Osteoblast (primary cell): ENCODE data around the gene ARHGAP31. TPM values are rescaled to one million over a fixed set of nuclear protein-coding genes. Genes with fewer than 3 reads are reported as not detected.

Experiments
- DNase-seq: peaks from one replicate; pipeline ENCODE4 v3.0.0; 2011; ENCODE audit warnings: low spot score, mixed read lengths; ENCODE audit not compliant: insufficient read length; ENCODE audit errors: missing footprints
- H2AFZ ChIP-seq: 2 replicates; pipeline ENCODE4 v1.6.0; 2011; ENCODE audit warnings: mild to moderate bottlenecking, low read length
- H3K27ac ChIP-seq: 2 replicates; pipeline ENCODE4 v1.5.1; 2011; ENCODE audit warnings: mild to moderate bottlenecking, low read depth, low read length, moderate library complexity
- H3K27me3 ChIP-seq: 2 replicates; pipeline ENCODE4 v1.6.0; 2012; ENCODE audit warnings: mild to moderate bottlenecking, control low read depth, inconsistent platforms, low read length, moderate library complexity; ENCODE audit not compliant: insufficient read depth
- H3K36me3 ChIP-seq: 2 replicates; pipeline ENCODE4 v1.5.1; 2011; ENCODE audit warnings: mild to moderate bottlenecking, low read length, control low read depth, moderate library complexity; ENCODE audit not compliant: insufficient read depth
- H3K4me1 ChIP-seq: 2 replicates; pipeline ENCODE4 v1.5.1; 2011; ENCODE audit warnings: mild to moderate bottlenecking, low read length, control low read depth, moderate library complexity; ENCODE audit not compliant: insufficient read depth
- H3K4me2 ChIP-seq: 2 replicates; pipeline ENCODE4 v1.6.0; 2011; ENCODE audit warnings: mild to moderate bottlenecking, low read length; ENCODE audit not compliant: insufficient read depth
- H3K4me3 ChIP-seq: fragments of 200-600 bp; sonication (generic); 3 replicates; pipeline ENCODE4 v1.5.1; 2012; ENCODE audit warnings: mild to moderate bottlenecking, low read length, inconsistent platforms; ENCODE audit not compliant: insufficient read depth
- H3K79me2 ChIP-seq: 2 replicates; pipeline ENCODE4 v1.6.0; 2012; ENCODE audit warnings: mild to moderate bottlenecking, low read length, control low read depth, inconsistent platforms; ENCODE audit not compliant: insufficient read depth
- H3K9me3 ChIP-seq: 2 replicates; pipeline ENCODE4 v1.5.1; 2011; ENCODE audit warnings: low read depth, low read length, control low read depth
- H4K20me1 ChIP-seq: 2 replicates; pipeline ENCODE4 v1.6.0; 2012; ENCODE audit warnings: mild to moderate bottlenecking, low read length, control low read depth; ENCODE audit not compliant: insufficient read depth
- CTCF ChIP-seq: IDR thresholded peaks from 2 replicates; pipeline ENCODE4 v1.5.1; 2011; ENCODE audit warnings: mild to moderate bottlenecking, low read depth, low read length, moderate library complexity; ENCODE audit errors: extremely low read depth
- total RNA-seq: library from RNA; depleted of rRNA; stranded (reverse); fragments of >200 nt; gene quantifications from 2 replicates; pipeline ENCODE4 v1.2.3, GENCODE V29; 2012

Gene ARHGAP31
- total RNA-seq, 1 donor: 56.5 TPM

- H3K79me2 ChIP-seq: peaks cover 47% of the 10 kb centered on the region
- TF ChIP-seq CTCF: no peak
- H3K9me3 ChIP-seq: no peaks in the 10 kb centered on the region
- H4K20me1 ChIP-seq: peaks cover 6% of the 10 kb centered on the region
- no peak overlapping the region for H3K4me2 ChIP-seq
- no peaks in the 10 kb centered on the region for H3K4me1 ChIP-seq
- no peak for DNase-seq
- no peak overlapping the region for H3K27ac ChIP-seq
- H3K4me3 ChIP-seq: no peak overlapping the region
- H2AFZ ChIP-seq: no peak overlapping the region
- peaks cover 4% of the 10 kb centered on the region for H3K36me3 ChIP-seq
- H3K27me3 ChIP-seq: no peaks in the 10 kb centered on the region
Observed at GRCh38 chr3:119340014-119340413, 45.8 kb downstream of the ARHGAP31 start.

GRCh38 chr3:119340446-119340845, 46.3 kb downstream of the ARHGAP31 start:
- Histone ChIP-seq H3K36me3 (peaks cover 4% of the 10 kb centered on the region), H2AFZ (no peak overlapping the region), H3K27me3 (no peaks in the 10 kb centered on the region), H3K79me2 (peaks cover 46% of the 10 kb centered on the region), H3K4me3 (no peak overlapping the region), H3K9me3 (no peaks in the 10 kb centered on the region), H3K27ac (no peak overlapping the region), H3K4me1 (no peaks in the 10 kb centered on the region), H4K20me1 (peaks cover 9% of the 10 kb centered on the region), H3K4me2 (no peak overlapping the region)
- DNase-seq: no peak
- no peak for TF ChIP-seq CTCF

GRCh38 chr3:119342176-119342575, 48.0 kb downstream of the ARHGAP31 start:
- Histone ChIP-seq H3K79me2 (peaks cover 50% of the 10 kb centered on the region), H3K27ac (no peak overlapping the region), H3K27me3 (no peaks in the 10 kb centered on the region), H4K20me1 (peaks cover 19% of the 10 kb centered on the region), H3K36me3 (peaks cover 7% of the 10 kb centered on the region), H3K9me3 (no peaks in the 10 kb centered on the region), H3K4me3 (no peak overlapping the region), H3K4me2 (no peak overlapping the region), H3K4me1 (no peaks in the 10 kb centered on the region), H2AFZ (no peak overlapping the region)
- no peak for TF ChIP-seq CTCF
- no peak for DNase-seq

DNA sequence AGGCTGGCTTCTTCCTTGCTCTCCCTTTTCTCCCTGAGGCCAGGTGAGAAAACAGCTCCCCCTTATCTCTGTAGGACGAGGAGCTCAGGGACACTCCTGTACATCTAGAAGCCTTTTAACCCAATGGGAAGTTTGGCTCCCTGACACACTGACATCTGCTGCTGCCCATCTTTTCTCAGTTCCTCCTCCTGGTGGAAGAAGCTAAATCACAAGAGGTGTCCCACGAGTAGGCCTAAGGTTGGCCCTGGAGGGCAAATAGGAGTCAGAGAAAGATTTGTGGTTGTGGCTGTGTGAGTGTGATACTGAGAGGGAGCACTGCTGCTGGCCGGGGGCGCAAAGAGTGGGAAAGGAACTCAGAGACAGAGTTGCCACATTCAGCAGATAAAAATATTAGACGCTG, 49.5 kb downstream of the ARHGAP31 start:
- Histone ChIP-seq H3K4me3 (no peak overlapping the region), H4K20me1 (peaks cover 18% of the 10 kb centered on the region), H3K4me2 (no peak overlapping the region)

More for the DNA sequence above, 49.5 kb downstream of the ARHGAP31 start:
- H3K36me3 ChIP-seq: peaks cover 7% of the 10 kb centered on the region
- no peak overlapping the region for H2AFZ ChIP-seq
- no peak overlapping the region for H3K27ac ChIP-seq
- TF ChIP-seq CTCF: no peak
- H3K79me2 ChIP-seq: peaks cover 51% of the 10 kb centered on the region
- no peak for DNase-seq
- H3K4me1 ChIP-seq: no peaks in the 10 kb centered on the region
- H3K9me3 ChIP-seq: no peaks in the 10 kb centered on the region
- no peaks in the 10 kb centered on the region for H3K27me3 ChIP-seq
